ENCODE results near the gene CD38.
"Not testable (repeated sequence)": the region's sequence is repeated elsewhere in the genome, so short reads cannot be mapped to it uniquely, and the experiment has no call there.

Gene CD38

GRCh38 chr4:15778289-15779241 is at the start of gene CD38:
CD38 (plus strand) TSS chr4:15778328; CDS start chr4:15778415, 87 bp downstream.
- peak; percentile 31 for DNase-seq

DNA sequence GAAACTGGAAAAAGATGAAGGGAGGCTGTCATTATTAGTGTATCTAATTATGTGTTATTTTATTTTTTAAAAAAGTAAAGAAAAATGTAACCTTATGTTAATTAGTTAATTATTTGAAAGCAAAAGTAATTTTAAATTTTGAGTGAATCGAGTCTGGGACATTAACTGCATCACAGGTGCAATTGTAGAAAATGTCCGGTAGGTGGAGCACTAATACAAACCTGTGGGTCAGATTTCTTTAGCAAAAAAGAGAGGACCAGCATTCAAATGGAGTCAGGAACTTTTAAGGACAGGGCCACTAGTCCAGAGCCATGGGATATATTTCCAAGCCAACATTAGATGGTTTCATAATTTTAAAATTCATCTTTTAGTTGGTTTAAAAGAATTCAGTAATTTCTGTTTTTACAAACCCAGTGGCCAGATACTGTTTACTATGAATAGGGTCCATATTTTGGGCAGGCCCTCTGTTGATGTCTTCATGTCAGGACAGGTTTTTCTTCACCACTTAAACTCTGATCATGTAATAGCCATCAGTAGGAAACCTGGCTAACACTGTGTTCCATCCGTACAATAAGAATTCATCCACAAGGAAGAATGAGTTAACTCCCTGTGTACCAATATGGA is 48.1 kb upstream of the CD38 start:
- DNase-seq, result peak; percentile 28

DNA sequence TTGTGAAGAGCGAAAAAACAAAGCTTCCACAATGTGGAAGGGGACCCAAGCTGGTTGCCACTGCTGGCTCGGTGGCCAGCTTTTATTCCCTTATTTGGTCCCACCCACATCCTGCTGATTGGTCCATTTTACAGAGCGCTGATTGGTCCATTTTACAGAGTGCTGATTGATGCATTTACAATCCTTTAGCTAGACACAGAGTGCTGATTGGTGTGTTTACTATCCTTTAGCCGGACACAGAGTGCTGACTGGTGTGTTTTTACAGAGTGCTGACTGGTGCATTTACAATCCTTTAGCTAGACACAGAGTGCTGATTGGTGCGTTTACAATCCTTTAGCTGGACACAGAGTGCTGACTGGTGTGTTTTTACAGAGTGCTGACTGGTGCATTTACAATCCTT is 45.1 kb upstream of the CD38 start:
- not testable (repeated sequence) for DNase-seq

GRCh38 chr4:15735536-15735935 is 42.6 kb upstream of the CD38 start:
- no peak for DNase-seq

- DNase-seq, result no peak
Observed at GRCh38 chr4:15736514-15737050, 41.5 kb upstream of the CD38 start.

- no peak for DNase-seq
Observed at GRCh38 chr4:15737255-15737654, 40.9 kb upstream of the CD38 start.

- DNase-seq, result no peak
Observed at GRCh38 chr4:15738877-15739276, 39.3 kb upstream of the CD38 start.

GRCh38 chr4:15740764-15741404 is 37.2 kb upstream of the CD38 start:
- DNase-seq, result no peak

GRCh38 chr4:15742083-15742582 is 36.0 kb upstream of the CD38 start:
- DNase-seq, result no peak

DNA sequence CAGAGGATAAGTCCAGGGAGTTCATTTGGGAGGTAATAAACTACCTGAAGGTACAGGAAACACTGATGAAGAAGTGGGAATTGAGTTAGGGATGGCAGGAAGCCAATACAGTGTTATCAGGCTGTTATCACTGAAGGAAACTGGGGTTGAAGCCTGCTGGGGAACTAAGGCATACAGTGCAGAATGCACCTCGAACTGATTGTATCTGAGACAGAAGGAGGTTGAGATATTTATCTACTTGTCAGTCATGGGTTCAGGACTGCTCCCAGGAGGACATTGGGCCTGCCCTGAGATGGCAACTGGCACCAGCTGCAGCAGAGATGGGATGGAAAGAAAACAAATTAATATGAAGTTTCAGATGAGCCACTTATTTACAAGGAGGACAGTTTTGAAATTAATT is 35.5 kb upstream of the CD38 start:
- no peak for DNase-seq

- no peak for DNase-seq
Observed at GRCh38 chr4:15744016-15744545, 34.0 kb upstream of the CD38 start.

- no peak for DNase-seq
Observed at GRCh38 chr4:15746110-15746509, 32.0 kb upstream of the CD38 start.

- no peak for DNase-seq
Observed at GRCh38 chr4:15749001-15749400, 29.1 kb upstream of the CD38 start.

- no peak for DNase-seq
Observed at GRCh38 chr4:15751153-15751552, 27.0 kb upstream of the CD38 start.

- no peak for DNase-seq
Observed at GRCh38 chr4:15753081-15753480, 25.0 kb upstream of the CD38 start.

GRCh38 chr4:15753786-15754185 is 24.3 kb upstream of the CD38 start:
- no peak for DNase-seq

GRCh38 chr4:15754323-15754722 is 23.8 kb upstream of the CD38 start:
- peak; percentile 47 for DNase-seq

DNA sequence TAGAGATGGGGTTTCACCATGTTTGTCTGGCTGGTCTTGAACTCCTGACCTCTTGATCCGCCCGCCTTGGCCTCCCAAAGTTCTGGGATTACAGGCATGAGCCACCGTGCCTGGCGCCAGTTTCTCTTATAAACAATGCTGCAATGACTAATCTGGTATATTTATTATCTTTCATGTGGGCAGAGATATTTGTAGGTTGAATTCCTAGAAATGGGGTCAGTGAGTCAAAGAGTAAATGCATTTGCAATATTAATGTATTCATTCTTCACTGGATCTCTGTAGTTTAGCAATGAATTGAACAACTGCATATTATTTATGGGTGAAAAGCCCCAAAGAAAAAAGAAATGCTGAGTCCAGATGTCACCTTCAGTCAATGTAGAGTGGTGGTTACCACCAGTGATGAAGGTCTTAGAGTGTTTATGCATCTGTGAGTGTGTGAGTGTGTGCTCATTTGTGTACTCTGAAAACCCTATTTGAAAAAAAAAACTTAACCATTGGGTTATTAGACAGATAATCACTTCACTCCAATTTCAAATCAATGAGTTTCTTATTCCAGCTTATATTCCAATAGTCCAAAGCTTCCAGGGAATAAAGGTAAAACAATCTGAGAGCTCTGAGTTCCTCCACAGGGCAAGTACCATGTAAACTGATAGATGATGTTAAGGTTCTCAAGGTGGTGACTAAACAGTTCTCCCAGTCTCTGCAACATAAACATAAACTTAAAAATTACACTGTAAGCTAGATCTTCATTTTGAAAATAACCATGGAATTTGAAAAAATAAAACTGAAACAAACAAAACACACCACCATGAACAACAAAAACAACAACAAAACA is 22.6 kb upstream of the CD38 start:
- DNase-seq, result no peak

- DNase-seq, result peak; percentile 66
Observed at GRCh38 chr4:15756361-15756861, 21.7 kb upstream of the CD38 start.

GRCh38 chr4:15757054-15757453 is 21.1 kb upstream of the CD38 start:
- DNase-seq, result no peak

GRCh38 chr4:15758294-15758693 is 19.8 kb upstream of the CD38 start:
- DNase-seq, result no peak

DNA sequence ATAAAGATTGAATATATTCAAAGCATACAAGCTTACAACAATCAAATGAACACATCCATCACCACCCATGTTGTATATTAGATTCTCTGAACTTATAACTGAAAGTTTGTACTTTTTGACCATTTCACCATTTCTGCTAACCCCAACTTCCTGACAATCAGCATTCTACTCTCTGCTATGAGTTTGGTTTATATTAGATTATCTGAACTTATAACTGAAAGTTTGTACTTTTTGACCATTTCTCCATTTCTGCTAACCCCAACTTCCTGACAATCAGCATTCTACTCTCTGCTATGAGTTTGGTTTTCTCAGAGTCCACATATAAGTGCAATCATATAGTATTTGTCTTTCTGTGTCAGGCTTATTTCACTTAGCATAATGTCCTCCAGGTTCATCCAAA is 15.7 kb upstream of the CD38 start:
- not testable (repeated sequence) for DNase-seq

Measured in activated gamma-delta T cell treated with Interleukin-2 at 50 U/mL for 16 hours (primary cell).